CD8-positive, alpha-beta memory T cell (primary cell): ENCODE results near the gene NRDC. TPM values are rescaled to one million over a fixed set of nuclear protein-coding genes. Genes with fewer than 3 reads are reported as not detected.

Source experiments
- CTCF ChIA-PET: fragments of 350-600 bp; sonication (Branson Sonifier 250); formaldehyde crosslinking; loops from one replicate; lab custom pipeline; 2021; ENCODE audit warnings: antibody characterized with exemption; lab: Charles Lee
- POLR2A ChIA-PET: fragments of 350-600 bp; sonication (Branson Sonifier 250); formaldehyde crosslinking; loops from one replicate; lab custom pipeline; 2021; ENCODE audit warnings: antibody characterized with exemption; lab: Charles Lee
- DNase-seq, 5 donors: peaks; one replicate each; pipeline versions ENCODE4 v3.0.0 to v3.0.0-alpha.2; 2020 to 2022; ENCODE audit warnings: mixed read lengths in 1 of 5
- H3K27ac ChIP-seq: one replicate; pipeline ENCODE4 v1.7.0; 2013; ENCODE audit warnings: low read depth, mild to moderate bottlenecking, low read length, moderate library complexity
- H3K27me3 ChIP-seq: 2 replicates; pipeline ENCODE4 v1.7.0; 2013; ENCODE audit warnings: low read length, mild to moderate bottlenecking; ENCODE audit not compliant: insufficient read depth, poor library complexity, severe bottlenecking
- H3K36me3 ChIP-seq: 2 replicates; pipeline ENCODE4 v1.7.0; 2013; ENCODE audit warnings: mild to moderate bottlenecking, low read length, moderate library complexity; ENCODE audit not compliant: insufficient read depth
- H3K4me1 ChIP-seq: 2 replicates; pipeline ENCODE4 v1.7.0; 2013; ENCODE audit warnings: mild to moderate bottlenecking, low read length, moderate library complexity; ENCODE audit not compliant: insufficient read depth
- H3K4me3 ChIP-seq: 2 replicates; pipeline ENCODE4 v1.7.0; 2013; ENCODE audit warnings: mild to moderate bottlenecking, low read length
- H3K9me3 ChIP-seq: 2 replicates; pipeline ENCODE4 v1.7.0; 2013; ENCODE audit warnings: mild to moderate bottlenecking, low read length
- H3K27ac Mint-ChIP-seq, 8 donors: one replicate each; pipeline ENCODE4 v1.8.0; 2020 to 2021; ENCODE audit warnings: mixed read lengths in 8 of 8, mild to moderate bottlenecking in 6 of 8, inconsistent platforms in 3 of 8, moderate library complexity in 3 of 8
- H3K27me3 Mint-ChIP-seq, 2 donors: one replicate each; pipeline ENCODE4 v1.8.0; 2020 to 2021; ENCODE audit warnings: mixed read lengths in 2 of 2, mild to moderate bottlenecking in 1 of 2, moderate library complexity in 1 of 2
- H3K36me3 Mint-ChIP-seq, 3 donors: one replicate each; pipeline ENCODE4 v1.8.0; 2020 to 2021; ENCODE audit warnings: mixed read lengths in 3 of 3, inconsistent platforms in 1 of 3, mild to moderate bottlenecking in 1 of 3
- H3K4me1 Mint-ChIP-seq, 3 donors: one replicate each; pipeline ENCODE4 v1.8.0; 2020 to 2021; ENCODE audit warnings: mixed read lengths in 3 of 3, inconsistent platforms in 1 of 3, mild to moderate bottlenecking in 1 of 3
- H3K4me3 Mint-ChIP-seq, 7 donors: one replicate each; pipeline ENCODE4 v1.8.0; 2020 to 2021; ENCODE audit warnings: mixed read lengths in 7 of 7, mild to moderate bottlenecking in 6 of 7, moderate library complexity in 4 of 7, inconsistent platforms in 2 of 7
- H3K9me3 Mint-ChIP-seq, 5 donors: one replicate each; pipeline ENCODE4 v1.8.0; 2020 to 2022; ENCODE audit warnings: mixed read lengths in 5 of 5, mild to moderate bottlenecking in 3 of 5, moderate library complexity in 2 of 5, inconsistent platforms in 1 of 5
- polyA plus RNA-seq: library from polyadenylated mRNA; unstranded; fragments of 300-500 nt; fragmentation: Illumina TruSeq; gene quantifications from one replicate; pipeline ENCODE4 v1.2.3, GENCODE V29; 2021
- total RNA-seq, 2 experiments: library from RNA; stranded (reverse); gene quantifications; one replicate each; pipeline ENCODE4 v1.2.3, GENCODE V29; 2021

Gene NRDC
- total RNA-seq (100 to 1,000 TPM; 129 to 139 TPM), polyA plus RNA-seq (83.0 TPM)

- no peaks in the 10 kb centered on the region for H3K36me3 ChIP-seq
- POLR2A ChIA-PET: interaction anchor here (0.5 to 1.5 kb wide), 5 partner anchors 9 to 847 kb away, joined by 3 to 4 read pairs (median 4); partner anchors contain the start of gene ZYG11B
- peaks cover 44% of the 10 kb centered on the region for H3K4me1 ChIP-seq
- H3K4me1 Mint-ChIP-seq: peaks cover 0 to 20% (median 0%) of the 10 kb centered on the region in 3 donors
- CTCF ChIA-PET: interaction anchor here (1.4 to 1.5 kb wide), 2 partner anchors 18 to 155 kb away, joined by 5 to 14 read pairs; partner anchors contain the start of gene KTI12
- H3K27me3 ChIP-seq: peaks cover 6% of the 10 kb centered on the region
- H3K36me3 Mint-ChIP-seq: peaks cover 0 to 10% (median 0%) of the 10 kb centered on the region in 3 donors
- H3K4me3 Mint-ChIP-seq: no peak within 1 kb of the TSS
- peak; percentile 99 to 100 (median 99) for DNase-seq
- H3K9me3 ChIP-seq: no peaks in the 10 kb centered on the region
- peak within 1 kb of the TSS; percentile 99 for H3K4me3 ChIP-seq
- no peaks in the 10 kb centered on the region for H3K9me3 Mint-ChIP-seq
- H3K27ac ChIP-seq: peak within 1 kb of the TSS; percentile 99
- H3K27me3 Mint-ChIP-seq: peaks cover 14 to 22% of the 10 kb centered on the region in 2 donors
- H3K27ac Mint-ChIP-seq: peak within 1 kb of the TSS in 1 of 8 donors; percentile 56
Measured at GRCh38 chr1:51878616-51879336, at the start of gene NRDC. NRDC (minus strand) TSS chr1:51878727; CDS start chr1:51878615, 112 bp downstream.

- ChIA-PET CTCF (no interaction called here), POLR2A (no interaction called here)
- Mint-ChIP-seq H3K9me3 (no peaks in the 10 kb centered on the region), H3K4me3 (no peak overlapping the region), H3K36me3 (no peaks in the 10 kb centered on the region), H3K4me1 (no peaks in the 10 kb centered on the region), H3K27ac (no peak overlapping the region), H3K27me3 (peaks cover 3 to 15% of the 10 kb centered on the region in 2 donors)
- Histone ChIP-seq H3K36me3 (no peaks in the 10 kb centered on the region), H3K9me3 (no peaks in the 10 kb centered on the region), H3K27me3 (peaks cover 6% of the 10 kb centered on the region), H3K4me1 (no peaks in the 10 kb centered on the region), H3K27ac (no peak overlapping the region), H3K4me3 (no peak overlapping the region)
- no peak for DNase-seq
Measured at GRCh38 chr1:51927029-51927428, 48.5 kb upstream of the NRDC start.

DNA sequence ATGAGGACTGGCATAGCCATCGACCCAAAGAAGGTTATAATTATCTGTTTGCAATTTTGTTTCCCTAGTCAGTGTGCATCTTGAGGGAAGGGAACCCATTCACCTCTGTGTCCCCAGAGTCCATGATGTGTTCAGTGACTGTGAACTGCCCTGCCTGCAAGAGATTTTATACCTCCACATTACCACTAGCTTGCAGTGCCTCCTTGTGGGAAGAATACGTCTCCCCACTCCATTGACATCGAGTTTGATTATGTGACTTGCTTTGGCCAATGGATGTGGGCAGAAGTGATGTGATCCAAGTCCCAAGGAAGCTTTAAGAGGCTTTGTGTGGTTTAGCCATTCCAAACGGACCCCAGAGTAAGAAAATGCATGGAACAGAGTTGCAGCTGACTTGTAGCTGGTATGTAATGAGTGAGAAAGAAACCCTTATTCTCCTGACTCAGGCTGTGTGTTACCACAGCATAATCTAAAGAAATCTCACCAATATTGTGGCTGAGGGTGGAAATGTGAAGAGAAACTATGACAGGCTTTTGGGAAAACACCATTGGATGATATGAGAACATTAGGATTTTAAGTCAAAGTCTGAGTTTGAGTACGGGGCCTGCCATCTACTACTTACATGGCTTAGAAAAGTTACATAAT is 47.8 kb upstream of the NRDC start:
- Mint-ChIP-seq H3K9me3 (no peaks in the 10 kb centered on the region), H3K27ac (no peak overlapping the region), H3K4me1 (no peaks in the 10 kb centered on the region), H3K4me3 (no peak overlapping the region), H3K27me3 (peaks cover 5 to 22% of the 10 kb centered on the region in 2 donors), H3K36me3 (no peaks in the 10 kb centered on the region)
- Histone ChIP-seq H3K27me3 (peaks cover 6% of the 10 kb centered on the region), H3K36me3 (no peaks in the 10 kb centered on the region), H3K27ac (no peak overlapping the region), H3K9me3 (no peaks in the 10 kb centered on the region), H3K4me3 (no peak overlapping the region), H3K4me1 (no peaks in the 10 kb centered on the region)
- no peak for DNase-seq
- POLR2A ChIA-PET: no interaction called here
- CTCF ChIA-PET: no interaction called here

DNA sequence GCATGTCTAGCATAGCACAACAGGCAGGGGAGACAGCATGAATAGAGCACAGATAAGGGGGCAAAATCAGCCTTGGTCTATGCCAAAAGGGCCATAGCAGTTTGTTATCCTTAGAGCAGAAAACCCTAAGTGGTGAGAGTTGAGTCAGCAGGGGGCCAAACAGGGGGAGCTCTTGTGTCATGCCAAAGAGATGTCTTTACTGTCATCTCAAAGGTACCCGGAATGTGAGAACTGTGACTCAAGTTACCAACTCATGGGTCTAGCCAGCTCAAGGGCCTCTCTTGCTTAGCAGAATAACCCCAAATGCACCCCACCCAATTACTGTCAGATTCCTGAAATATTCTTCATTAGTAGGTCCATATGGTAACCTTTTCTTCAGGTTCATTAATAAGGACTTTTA is 45.9 kb upstream of the NRDC start:
- DNase-seq: no peak
- no peaks in the 10 kb centered on the region for H3K9me3 Mint-ChIP-seq
- POLR2A ChIA-PET: no interaction called here
- no peak overlapping the region for H3K27ac Mint-ChIP-seq
- CTCF ChIA-PET: interaction anchor here (1.4 kb wide), 1 partner anchor 27 kb away, joined by 5 read pairs; no protein-coding TSS in a partner anchor
- Histone ChIP-seq H3K4me1 (no peaks in the 10 kb centered on the region), H3K27ac (no peak overlapping the region), H3K4me3 (no peak overlapping the region), H3K9me3 (no peaks in the 10 kb centered on the region), H3K27me3 (no peaks in the 10 kb centered on the region), H3K36me3 (no peaks in the 10 kb centered on the region)
- H3K4me1 Mint-ChIP-seq: no peaks in the 10 kb centered on the region
- H3K4me3 Mint-ChIP-seq: no peak overlapping the region
- H3K36me3 Mint-ChIP-seq: no peaks in the 10 kb centered on the region
- H3K27me3 Mint-ChIP-seq: peaks cover 7 to 34% of the 10 kb centered on the region in 2 donors

DNA sequence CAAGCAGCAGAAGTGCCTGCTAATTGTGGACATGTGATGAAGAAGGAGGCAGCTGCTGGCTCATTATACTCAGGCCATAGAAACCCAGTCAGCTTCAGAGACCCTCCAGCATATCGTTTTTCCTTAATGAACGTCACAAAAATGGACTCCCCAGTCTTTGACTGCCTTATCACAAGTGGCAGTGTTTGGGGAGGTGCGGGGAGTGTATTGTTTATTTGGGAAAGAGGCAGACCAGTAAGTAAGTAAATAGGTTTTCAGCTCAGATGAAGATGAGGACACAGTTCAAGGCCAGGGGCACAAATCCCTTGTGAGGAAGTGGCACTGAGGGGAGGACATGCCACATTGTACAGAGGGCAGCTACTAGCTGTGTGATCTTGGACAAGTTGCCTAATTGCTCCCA is 43.5 kb upstream of the NRDC start:
- Mint-ChIP-seq H3K27ac (no peak overlapping the region), H3K36me3 (no peaks in the 10 kb centered on the region), H3K4me1 (no peaks in the 10 kb centered on the region), H3K4me3 (no peak overlapping the region), H3K27me3 (peaks cover 4 to 40% of the 10 kb centered on the region in 2 donors), H3K9me3 (no peaks in the 10 kb centered on the region)
- Histone ChIP-seq H3K27me3 (no peaks in the 10 kb centered on the region), H3K36me3 (no peaks in the 10 kb centered on the region), H3K4me3 (no peak overlapping the region), H3K9me3 (no peaks in the 10 kb centered on the region), H3K4me1 (no peaks in the 10 kb centered on the region), H3K27ac (no peak overlapping the region)
- ChIA-PET POLR2A (no interaction called here), CTCF (no interaction called here)
- DNase-seq: no peak

DNA sequence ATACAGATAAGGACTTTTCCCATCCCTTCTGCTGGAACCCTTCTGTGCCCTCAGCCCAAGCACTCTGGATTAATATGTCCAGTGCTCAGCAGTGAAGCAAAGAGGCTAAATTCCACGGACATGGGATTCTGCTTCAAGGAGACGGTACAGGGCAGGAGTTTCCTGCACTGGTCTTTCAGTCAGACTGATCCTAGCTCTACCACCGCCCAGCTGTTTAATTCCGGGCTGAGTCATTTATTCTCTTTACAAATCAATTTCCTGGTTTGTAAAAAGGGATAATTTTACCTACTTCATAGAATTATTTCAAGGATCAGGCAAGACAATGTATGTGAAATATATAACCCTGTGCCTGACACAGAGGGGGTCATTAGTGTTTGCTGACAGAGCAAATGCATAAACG is 41.6 kb upstream of the NRDC start:
- H3K27ac ChIP-seq: no peak overlapping the region
- POLR2A ChIA-PET: no interaction called here
- H3K27ac Mint-ChIP-seq: no peak overlapping the region

GRCh38 chr1:51919684-51920083 is 41.2 kb upstream of the NRDC start:
- no peaks in the 10 kb centered on the region for H3K4me1 Mint-ChIP-seq
- CTCF ChIA-PET: no interaction called here

More for the DNA sequence above, 41.6 kb upstream of the NRDC start:
- no peak overlapping the region for H3K4me3 ChIP-seq
- H3K9me3 ChIP-seq: no peaks in the 10 kb centered on the region
- H3K27me3 ChIP-seq: no peaks in the 10 kb centered on the region
- Mint-ChIP-seq H3K27me3 (peaks cover 4 to 52% of the 10 kb centered on the region in 2 donors), H3K4me1 (no peaks in the 10 kb centered on the region), H3K4me3 (no peak overlapping the region), H3K36me3 (no peaks in the 10 kb centered on the region), H3K9me3 (no peaks in the 10 kb centered on the region)
- H3K4me1 ChIP-seq: no peaks in the 10 kb centered on the region
- H3K36me3 ChIP-seq: no peaks in the 10 kb centered on the region
- CTCF ChIA-PET: no interaction called here
- DNase-seq: no peak

More at GRCh38 chr1:51919684-51920083, 41.2 kb upstream of the NRDC start:
- Histone ChIP-seq H3K27ac (no peak overlapping the region), H3K9me3 (no peaks in the 10 kb centered on the region), H3K36me3 (no peaks in the 10 kb centered on the region), H3K4me3 (no peak overlapping the region), H3K4me1 (no peaks in the 10 kb centered on the region), H3K27me3 (no peaks in the 10 kb centered on the region)
- POLR2A ChIA-PET: no interaction called here
- H3K4me3 Mint-ChIP-seq: no peak overlapping the region
- no peak for DNase-seq
- no peaks in the 10 kb centered on the region for H3K36me3 Mint-ChIP-seq
- H3K27ac Mint-ChIP-seq: no peak overlapping the region
- no peaks in the 10 kb centered on the region for H3K9me3 Mint-ChIP-seq
- peaks cover 4 to 56% of the 10 kb centered on the region in 2 donors for H3K27me3 Mint-ChIP-seq
